GM12878 (cell line): Measurements from ENCODE around the gene CA6. TPM values are rescaled to one million over a fixed set of nuclear protein-coding genes. Genes with fewer than 3 reads are reported as not detected.

Experiments
- BCLAF1 ChIP-seq: fragments of 450-650 bp; IDR thresholded peaks from 2 replicates; pipeline ENCODE4 v1.6.1; 2017; ENCODE audit warnings: antibody characterized with exemption, mild to moderate bottlenecking, moderate library complexity
- KLF5 ChIP-seq: fragments of 450-650 bp; IDR thresholded peaks from 2 replicates; pipeline ENCODE4 v1.6.1; 2014; ENCODE audit warnings: mild to moderate bottlenecking; ENCODE audit not compliant: partially characterized antibody
- polyA plus RNA-seq, 11 experiments: library from polyadenylated mRNA; depleted of rRNA in 4 of 11; unstranded in 6 of 11; stranded (reverse) in 5 of 11; fragments of >200 nt; fragmentation: Nextera tagmentation in 4 of 11; fragmentation: Illumina TruSeq in 1 of 11; extraction: Ambion mirVana in 4 of 11; extraction: Trizol in 1 of 11; gene quantifications; 1 replicate in 1 of 11; 2 replicates in 10 of 11; pipeline versions ENCODE4 v1.2.1 to v1.2.3, GENCODE V29; 2011 to 2016; ENCODE audit warnings: inconsistent platforms in 2 of 11, missing spikeins in 2 of 11, low read depth in 1 of 11
- total RNA-seq, 4 experiments: library from RNA; depleted of rRNA in 3 of 4; stranded (reverse); fragments of >200 nt in 3 of 4; fragmentation: Illumina TruSeq in 1 of 4; extraction: Trizol in 1 of 4; gene quantifications; 2 replicates each; pipeline versions ENCODE4 v1.2.1 to v1.2.3, GENCODE V29; 2013 to 2021
- TF ChIP-seq, protein P1 (sequence below): fragments of 450-650 bp; IDR thresholded peaks from 2 replicates; pipeline ENCODE4 v1.6.1; 2017; ENCODE audit warnings: mild to moderate bottlenecking, moderate library complexity
- TF ChIP-seq, protein P2 (sequence below), 3 experiments: IDR thresholded peaks in 2 of 3; conservative IDR thresholded peaks in 1 of 3; 2 replicates each; pipeline ENCODE4 v1.5.1; 2011; ENCODE audit warnings: low read depth in 3 of 3, low read length in 3 of 3, mild to moderate bottlenecking in 3 of 3, control low read depth in 2 of 3, moderate library complexity in 2 of 3, inconsistent platforms in 1 of 3, mixed read lengths in 1 of 3; ENCODE audit not compliant: control insufficient read depth in 2 of 3, insufficient read depth in 1 of 3; ENCODE audit errors: extremely low read depth in 1 of 3

Gene CA6
- total and polyA plus RNA-seq, 10 of the 15 experiments (the other 5 are each of a cell fraction or from before 2014, with no cell fraction given): not detected

DNA sequence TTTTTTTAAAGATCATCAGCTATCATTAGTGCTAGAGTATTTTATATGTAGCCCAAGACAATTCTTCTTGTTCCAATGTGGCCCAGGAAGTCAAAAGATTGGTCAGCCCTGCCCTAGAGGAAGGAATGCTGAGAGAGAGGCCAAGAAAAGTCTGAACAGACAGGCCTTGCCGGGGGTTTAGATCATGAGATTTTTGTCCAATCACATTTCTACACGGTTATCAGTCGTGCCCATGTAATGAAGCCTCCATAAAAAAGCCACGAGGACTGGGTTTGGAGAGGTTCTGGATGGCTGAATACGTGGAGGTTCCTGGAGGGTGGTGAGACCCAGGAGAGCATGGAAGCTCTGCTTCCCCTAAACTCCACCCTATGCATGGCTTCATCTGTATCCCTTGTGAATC is 42.9 kb upstream of the CA6 start (continued):
- TF ChIP-seq BCLAF1 (no peak), KLF5 (no peak)
- TF ChIP-seq, protein P1, sequence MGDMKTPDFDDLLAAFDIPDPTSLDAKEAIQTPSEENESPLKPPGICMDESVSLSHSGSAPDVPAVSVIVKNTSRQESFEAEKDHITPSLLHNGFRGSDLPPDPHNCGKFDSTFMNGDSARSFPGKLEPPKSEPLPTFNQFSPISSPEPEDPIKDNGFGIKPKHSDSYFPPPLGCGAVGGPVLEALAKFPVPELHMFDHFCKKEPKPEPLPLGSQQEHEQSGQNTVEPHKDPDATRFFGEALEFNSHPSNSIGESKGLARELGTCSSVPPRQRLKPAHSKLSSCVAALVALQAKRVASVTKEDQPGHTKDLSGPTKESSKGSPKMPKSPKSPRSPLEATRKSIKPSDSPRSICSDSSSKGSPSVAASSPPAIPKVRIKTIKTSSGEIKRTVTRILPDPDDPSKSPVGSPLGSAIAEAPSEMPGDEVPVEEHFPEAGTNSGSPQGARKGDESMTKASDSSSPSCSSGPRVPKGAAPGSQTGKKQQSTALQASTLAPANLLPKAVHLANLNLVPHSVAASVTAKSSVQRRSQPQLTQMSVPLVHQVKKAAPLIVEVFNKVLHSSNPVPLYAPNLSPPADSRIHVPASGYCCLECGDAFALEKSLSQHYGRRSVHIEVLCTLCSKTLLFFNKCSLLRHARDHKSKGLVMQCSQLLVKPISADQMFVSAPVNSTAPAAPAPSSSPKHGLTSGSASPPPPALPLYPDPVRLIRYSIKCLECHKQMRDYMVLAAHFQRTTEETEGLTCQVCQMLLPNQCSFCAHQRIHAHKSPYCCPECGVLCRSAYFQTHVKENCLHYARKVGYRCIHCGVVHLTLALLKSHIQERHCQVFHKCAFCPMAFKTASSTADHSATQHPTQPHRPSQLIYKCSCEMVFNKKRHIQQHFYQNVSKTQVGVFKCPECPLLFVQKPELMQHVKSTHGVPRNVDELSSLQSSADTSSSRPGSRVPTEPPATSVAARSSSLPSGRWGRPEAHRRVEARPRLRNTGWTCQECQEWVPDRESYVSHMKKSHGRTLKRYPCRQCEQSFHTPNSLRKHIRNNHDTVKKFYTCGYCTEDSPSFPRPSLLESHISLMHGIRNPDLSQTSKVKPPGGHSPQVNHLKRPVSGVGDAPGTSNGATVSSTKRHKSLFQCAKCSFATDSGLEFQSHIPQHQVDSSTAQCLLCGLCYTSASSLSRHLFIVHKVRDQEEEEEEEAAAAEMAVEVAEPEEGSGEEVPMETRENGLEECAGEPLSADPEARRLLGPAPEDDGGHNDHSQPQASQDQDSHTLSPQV: no peak
- TF ChIP-seq, protein P2, sequence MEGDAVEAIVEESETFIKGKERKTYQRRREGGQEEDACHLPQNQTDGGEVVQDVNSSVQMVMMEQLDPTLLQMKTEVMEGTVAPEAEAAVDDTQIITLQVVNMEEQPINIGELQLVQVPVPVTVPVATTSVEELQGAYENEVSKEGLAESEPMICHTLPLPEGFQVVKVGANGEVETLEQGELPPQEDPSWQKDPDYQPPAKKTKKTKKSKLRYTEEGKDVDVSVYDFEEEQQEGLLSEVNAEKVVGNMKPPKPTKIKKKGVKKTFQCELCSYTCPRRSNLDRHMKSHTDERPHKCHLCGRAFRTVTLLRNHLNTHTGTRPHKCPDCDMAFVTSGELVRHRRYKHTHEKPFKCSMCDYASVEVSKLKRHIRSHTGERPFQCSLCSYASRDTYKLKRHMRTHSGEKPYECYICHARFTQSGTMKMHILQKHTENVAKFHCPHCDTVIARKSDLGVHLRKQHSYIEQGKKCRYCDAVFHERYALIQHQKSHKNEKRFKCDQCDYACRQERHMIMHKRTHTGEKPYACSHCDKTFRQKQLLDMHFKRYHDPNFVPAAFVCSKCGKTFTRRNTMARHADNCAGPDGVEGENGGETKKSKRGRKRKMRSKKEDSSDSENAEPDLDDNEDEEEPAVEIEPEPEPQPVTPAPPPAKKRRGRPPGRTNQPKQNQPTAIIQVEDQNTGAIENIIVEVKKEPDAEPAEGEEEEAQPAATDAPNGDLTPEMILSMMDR (IDR thresholded peaks at IDR 0.05 in 2 of 3, conservative IDR thresholded peaks at IDR 0.05 in 1 of 3; ENCODE audit: control insufficient read depth in 2 of 3, extremely low read depth in 1 of 3, insufficient read depth in 1 of 3, low read depth in 3 of 3, low read length in 3 of 3): no peak
